H9 (cell line): Measurements from ENCODE around the gene GP1BB. TPM values are rescaled to one million over a fixed set of nuclear protein-coding genes. Genes with fewer than 3 reads are reported as not detected.

Experiments used
- DNase-seq: peaks from one replicate; pipeline ENCODE4 v3.0.0-alpha.2; 2017
- H2AFZ ChIP-seq: one replicate; pipeline ENCODE4 v1.6.1; 2013; ENCODE audit warnings: mild to moderate bottlenecking, low read length, control low read depth, moderate library complexity
- H2AK5ac ChIP-seq: 2 replicates; pipeline ENCODE4 v1.6.1; 2013; ENCODE audit warnings: low read length, control low read depth, mixed read lengths; ENCODE audit not compliant: insufficient read length
- H2BK120ac ChIP-seq: one replicate; pipeline ENCODE4 v1.6.1; 2013; ENCODE audit warnings: low read depth, mild to moderate bottlenecking, low read length, control low read depth, inconsistent platforms; ENCODE audit not compliant: poor library complexity, severe bottlenecking
- H2BK12ac ChIP-seq: 2 replicates; pipeline ENCODE4 v1.6.1; 2013; ENCODE audit warnings: low read length, control low read depth, mixed read lengths, low read depth; ENCODE audit not compliant: insufficient read length
- H2BK15ac ChIP-seq: 2 replicates; pipeline ENCODE4 v1.6.1; 2013; ENCODE audit warnings: low read depth, low read length, control low read depth
- H2BK20ac ChIP-seq: one replicate; pipeline ENCODE4 v1.6.1; 2013; ENCODE audit warnings: low read depth, mild to moderate bottlenecking, low read length, control low read depth, inconsistent platforms; ENCODE audit not compliant: poor library complexity, severe bottlenecking
- H2BK5ac ChIP-seq: 2 replicates; pipeline ENCODE4 v1.6.1; 2013; ENCODE audit warnings: low read length, control low read depth, mixed read lengths; ENCODE audit not compliant: insufficient read length
- H3K14ac ChIP-seq: 2 replicates; pipeline ENCODE4 v1.6.1; 2013; ENCODE audit warnings: low read length, control low read depth; ENCODE audit not compliant: insufficient read depth
- H3K18ac ChIP-seq: 2 replicates; pipeline ENCODE4 v1.6.1; 2013; ENCODE audit warnings: low read depth, mild to moderate bottlenecking, mixed read lengths, low read length, control low read depth; ENCODE audit not compliant: insufficient read length
- H3K23ac ChIP-seq: 2 replicates; pipeline ENCODE4 v1.6.1; 2013; ENCODE audit warnings: low read length, control low read depth, mixed read lengths, low read depth; ENCODE audit not compliant: insufficient read length
- H3K23me2 ChIP-seq: 2 replicates; pipeline ENCODE4 v1.6.1; 2013; ENCODE audit warnings: low read depth, mild to moderate bottlenecking, mixed read lengths, low read length, control low read depth; ENCODE audit not compliant: insufficient read length, poor library complexity, severe bottlenecking
- H3K27ac ChIP-seq: 2 replicates; pipeline ENCODE4 v1.5.1; 2013; ENCODE audit warnings: low read length, control low read depth, mixed read lengths, low read depth; ENCODE audit not compliant: insufficient read length
- H3K27me3 ChIP-seq: 2 replicates; pipeline ENCODE4 v1.6.1; 2013; ENCODE audit warnings: low read length, control low read depth, inconsistent platforms; ENCODE audit not compliant: insufficient read depth
- H3K4ac ChIP-seq: 2 replicates; pipeline ENCODE4 v1.6.1; 2013; ENCODE audit warnings: low read depth, mild to moderate bottlenecking, control low read depth, inconsistent platforms, low read length, moderate library complexity
- H3K4me1 ChIP-seq: 2 replicates; pipeline ENCODE4 v1.6.1; 2013; ENCODE audit warnings: low read length, control low read depth, inconsistent platforms; ENCODE audit not compliant: insufficient read depth
- H3K4me2 ChIP-seq: 2 replicates; pipeline ENCODE4 v1.6.1; 2013; ENCODE audit warnings: low read length, control low read depth, mixed read lengths; ENCODE audit not compliant: insufficient read length, insufficient read depth
- H3K56ac ChIP-seq: 2 replicates; pipeline ENCODE4 v1.6.1; 2013; ENCODE audit warnings: low read depth, mild to moderate bottlenecking, mixed read lengths, low read length, control low read depth; ENCODE audit not compliant: insufficient read length
- H3K79me1 ChIP-seq: 2 replicates; pipeline ENCODE4 v1.6.1; 2013; ENCODE audit warnings: low read depth, mild to moderate bottlenecking, moderate library complexity, low read length, control low read depth, inconsistent platforms; ENCODE audit not compliant: insufficient read depth, poor library complexity, severe bottlenecking
- H3K79me2 ChIP-seq: 2 replicates; pipeline ENCODE4 v1.6.1; 2013; ENCODE audit warnings: low read length, control low read depth, inconsistent platforms; ENCODE audit not compliant: insufficient read depth
- H3K9ac ChIP-seq: 2 replicates; pipeline ENCODE4 v1.6.1; 2013; ENCODE audit warnings: low read length, control low read depth, mixed read lengths; ENCODE audit not compliant: insufficient read length; ENCODE audit errors: extremely low read depth
- H3K9me3 ChIP-seq: one replicate; pipeline ENCODE4 v1.6.1; 2013; ENCODE audit warnings: low read depth, low read length, inconsistent platforms; ENCODE audit not compliant: control insufficient read depth
- H3T11ph ChIP-seq: one replicate; pipeline ENCODE4 v1.6.1; 2013; ENCODE audit warnings: mild to moderate bottlenecking, low read length, control low read depth, inconsistent platforms
- H4K20me1 ChIP-seq: one replicate; pipeline ENCODE4 v1.6.1; 2013; ENCODE audit not compliant: control insufficient read depth, insufficient read length, insufficient read depth
- H4K5ac ChIP-seq: 2 replicates; pipeline ENCODE4 v1.6.1; 2013; ENCODE audit warnings: low read depth, mild to moderate bottlenecking, mixed read lengths, low read length, control low read depth; ENCODE audit not compliant: insufficient read length
- H4K8ac ChIP-seq: replicated peaks from 2 replicates; pipeline ENCODE4 v1.6.1; 2013; ENCODE audit warnings: low read length, control low read depth, mixed read lengths, low read depth; ENCODE audit not compliant: insufficient read length
- H4K91ac ChIP-seq: 2 replicates; pipeline ENCODE4 v1.6.1; 2013; ENCODE audit warnings: low read depth, mild to moderate bottlenecking, moderate library complexity, mixed read lengths, low read length, control low read depth; ENCODE audit not compliant: insufficient read length
- H3K27ac Mint-ChIP-seq, 3 experiments: 2 replicates in 2 of 3; 3 replicates in 1 of 3; pipeline ENCODE4 v1.8.0; 2020 to 2021; ENCODE audit warnings: mixed read lengths in 3 of 3, mild to moderate bottlenecking in 1 of 3, moderate library complexity in 1 of 3
- H3K27me3 Mint-ChIP-seq: 2 replicates; pipeline ENCODE4 v1.8.0; 2021; ENCODE audit warnings: low read depth, mild to moderate bottlenecking, moderate library complexity, mixed read lengths
- H3K36me3 Mint-ChIP-seq, 3 experiments: 2 replicates in 2 of 3; 3 replicates in 1 of 3; pipeline ENCODE4 v1.8.0; 2020 to 2021; ENCODE audit warnings: low read depth in 3 of 3, mixed read lengths in 3 of 3; ENCODE audit not compliant: insufficient read depth in 1 of 3
- H3K4me1 Mint-ChIP-seq, 2 experiments: 2 replicates each; pipeline ENCODE4 v1.8.0; 2020; ENCODE audit warnings: mixed read lengths in 2 of 2
- H3K4me3 Mint-ChIP-seq, 2 experiments: 2 replicates in 1 of 2; 3 replicates in 1 of 2; pipeline ENCODE4 v1.8.0; 2020 to 2021; ENCODE audit warnings: mild to moderate bottlenecking in 2 of 2, mixed read lengths in 2 of 2, moderate library complexity in 1 of 2
- H3K9me3 Mint-ChIP-seq, 2 experiments: 2 replicates in 1 of 2; 3 replicates in 1 of 2; pipeline ENCODE4 v1.8.0; 2020; ENCODE audit warnings: mild to moderate bottlenecking in 2 of 2, mixed read lengths in 2 of 2, moderate library complexity in 1 of 2
- WGBS: extraction: QIAGEN DNeasy Blood & Tissue Kit; methylation state at CpG from one replicate; pipeline ENCODE4 v1.1.7; 2013; ENCODE audit warnings: missing lambda C conversion rate, low lambda C conversion rate, mixed read lengths; ENCODE audit not compliant: insufficient read length; ENCODE audit errors: extremely low coverage; 5-methylcytosine and 5-hydroxymethylcytosine counted together
- total RNA-seq: library from RNA; stranded (reverse); gene quantifications from 2 replicates; pipeline ENCODE4 v1.2.1, GENCODE V29; 2021
- TF ChIP-seq, protein P1 (sequence below): fragments of 200-600 bp; sonication (generic); conservative IDR thresholded peaks from 3 replicates; pipeline ENCODE4 v1.8.0; 2021; ENCODE audit warnings: antibody characterized with exemption, mild to moderate bottlenecking

Gene GP1BB
- total RNA-seq, 1 experiment from 2014 or later: 3.4 TPM

DNA sequence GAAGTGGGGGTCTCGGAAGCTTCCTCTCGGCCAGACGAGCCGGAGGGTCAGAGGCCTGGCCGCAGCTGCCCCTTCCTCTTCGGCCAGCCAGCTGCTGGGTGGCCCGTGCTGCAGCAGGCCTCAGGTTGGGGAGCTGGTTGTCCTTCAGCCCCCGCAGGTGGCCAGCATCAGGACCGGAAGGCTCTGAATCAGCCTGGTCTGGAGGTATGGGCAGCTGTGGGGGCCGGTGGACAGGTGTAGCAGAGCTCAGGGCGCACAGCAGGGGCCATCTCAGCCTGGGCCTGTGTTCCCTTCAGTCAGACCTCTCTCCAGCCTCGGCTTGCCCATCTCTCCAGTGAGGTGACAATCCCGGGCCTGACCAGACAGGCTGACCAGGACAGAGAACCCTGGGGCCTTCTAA lies 23.4 kb downstream of the GP1BB start:
- Histone ChIP-seq H3K23ac (no peak overlapping the region), H3K14ac (no peak overlapping the region), H2BK5ac (no peak overlapping the region), H2BK20ac (no peak overlapping the region), H4K5ac (no peak overlapping the region), H2BK12ac (no peak overlapping the region), H3K27me3 (no peaks in the 10 kb centered on the region), H4K8ac (no peak overlapping the region), H3K79me2 (no peaks in the 10 kb centered on the region), H2BK120ac (no peak overlapping the region), H2AFZ (no peak overlapping the region), H3K9me3 (no peaks in the 10 kb centered on the region), H3K79me1 (no peaks in the 10 kb centered on the region), H2BK15ac (no peak overlapping the region), H4K20me1 (no peaks in the 10 kb centered on the region), H4K91ac (no peak overlapping the region), H2AK5ac (no peak overlapping the region), H3K27ac (no peak overlapping the region), H3K4me1 (no peaks in the 10 kb centered on the region), H3K23me2 (no peaks in the 10 kb centered on the region), H3K4ac (no peak overlapping the region), H3K9ac (no peak overlapping the region), H3T11ph (no peak overlapping the region), H3K4me2 (no peak overlapping the region), H3K56ac (no peak overlapping the region), H3K18ac (no peak overlapping the region)
- DNase-seq: no peak
- H3K9me3 Mint-ChIP-seq: no peaks in the 10 kb centered on the region; a peak in 1 of 5 replicates
- H3K4me3 Mint-ChIP-seq: no peak overlapping the region
- no peaks in the 10 kb centered on the region for H3K36me3 Mint-ChIP-seq
- H3K4me1 Mint-ChIP-seq: peaks cover 7 to 19% of the 10 kb centered on the region in 2 experiments
- no peak overlapping the region for H3K27ac Mint-ChIP-seq
- WGBS: no CpG with 5 or more reads among the region's 13 CpGs
- TF ChIP-seq, protein P1, sequence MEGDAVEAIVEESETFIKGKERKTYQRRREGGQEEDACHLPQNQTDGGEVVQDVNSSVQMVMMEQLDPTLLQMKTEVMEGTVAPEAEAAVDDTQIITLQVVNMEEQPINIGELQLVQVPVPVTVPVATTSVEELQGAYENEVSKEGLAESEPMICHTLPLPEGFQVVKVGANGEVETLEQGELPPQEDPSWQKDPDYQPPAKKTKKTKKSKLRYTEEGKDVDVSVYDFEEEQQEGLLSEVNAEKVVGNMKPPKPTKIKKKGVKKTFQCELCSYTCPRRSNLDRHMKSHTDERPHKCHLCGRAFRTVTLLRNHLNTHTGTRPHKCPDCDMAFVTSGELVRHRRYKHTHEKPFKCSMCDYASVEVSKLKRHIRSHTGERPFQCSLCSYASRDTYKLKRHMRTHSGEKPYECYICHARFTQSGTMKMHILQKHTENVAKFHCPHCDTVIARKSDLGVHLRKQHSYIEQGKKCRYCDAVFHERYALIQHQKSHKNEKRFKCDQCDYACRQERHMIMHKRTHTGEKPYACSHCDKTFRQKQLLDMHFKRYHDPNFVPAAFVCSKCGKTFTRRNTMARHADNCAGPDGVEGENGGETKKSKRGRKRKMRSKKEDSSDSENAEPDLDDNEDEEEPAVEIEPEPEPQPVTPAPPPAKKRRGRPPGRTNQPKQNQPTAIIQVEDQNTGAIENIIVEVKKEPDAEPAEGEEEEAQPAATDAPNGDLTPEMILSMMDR: no peak
- peaks cover 16% of the 10 kb centered on the region for H3K27me3 Mint-ChIP-seq
